Putamen (tissue), 1 donor: Measurements from ENCODE around the gene NCOA6.

Source experiments
- DNase-seq: peaks from one replicate; pipeline ENCODE4 v3.0.0-alpha.2; 2016; ENCODE audit warnings: low spot score

NCOA6 gene

GRCh38 chr20:34825530-34826362 is at the start of gene NCOA6:
NCOA6 (minus strand) TSS chr20:34825651; CDS start chr20:34782355, 43,296 bp downstream.
- peak; percentile 89 for DNase-seq

DNA sequence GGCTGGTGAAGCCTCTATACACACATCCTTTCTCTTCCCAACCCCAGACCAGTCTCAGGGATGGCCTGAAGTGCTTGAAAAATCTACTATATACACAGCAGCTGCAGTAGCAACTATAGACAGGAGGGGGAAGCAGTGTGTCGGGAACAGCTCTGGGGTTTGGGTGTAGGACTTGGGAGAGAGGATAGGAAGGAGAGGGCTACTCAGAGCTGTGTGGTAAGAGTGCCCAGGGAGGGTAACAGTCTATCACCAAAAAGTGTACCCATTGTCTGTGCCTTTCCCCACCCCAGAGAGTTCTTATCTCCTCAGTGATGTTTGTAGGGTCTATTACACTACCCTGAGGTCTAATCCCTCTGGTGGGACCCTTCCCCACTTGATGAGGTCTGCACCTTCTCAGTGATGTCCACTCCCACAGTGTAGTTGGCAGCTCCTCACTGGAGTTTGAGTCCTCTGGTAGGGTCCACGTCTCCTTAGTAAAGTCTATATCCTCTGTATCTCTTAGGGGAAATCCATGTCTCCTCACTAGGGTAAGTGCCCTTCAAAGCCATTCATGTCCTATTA is 48.7 kb upstream of the NCOA6 start:
- DNase-seq, result peak; percentile 86

DNA sequence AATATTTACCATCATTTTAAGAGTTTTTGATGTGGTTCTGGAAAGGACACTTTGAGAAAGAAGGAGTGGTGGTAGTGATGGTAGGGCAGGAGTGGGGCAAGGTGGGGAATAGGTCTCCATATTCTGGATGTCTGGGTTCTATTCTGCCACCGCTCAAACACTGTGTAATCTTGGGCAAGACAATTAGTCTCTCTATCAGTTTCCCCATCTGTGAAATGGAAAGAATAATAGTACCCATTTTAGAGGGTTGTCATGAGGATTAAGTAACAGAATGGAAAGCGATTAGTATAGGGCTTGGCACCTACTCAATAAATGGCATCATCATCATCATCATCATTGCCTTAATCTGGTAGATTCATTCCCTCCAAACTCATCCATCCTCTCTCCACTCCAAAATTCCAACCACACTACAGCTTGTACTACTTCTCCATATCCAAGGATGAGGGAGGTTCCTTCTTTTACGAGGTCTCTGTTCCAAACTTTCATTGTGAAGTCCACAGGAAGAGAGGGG is 48.2 kb upstream of the NCOA6 start:
- no peak for DNase-seq

DNA sequence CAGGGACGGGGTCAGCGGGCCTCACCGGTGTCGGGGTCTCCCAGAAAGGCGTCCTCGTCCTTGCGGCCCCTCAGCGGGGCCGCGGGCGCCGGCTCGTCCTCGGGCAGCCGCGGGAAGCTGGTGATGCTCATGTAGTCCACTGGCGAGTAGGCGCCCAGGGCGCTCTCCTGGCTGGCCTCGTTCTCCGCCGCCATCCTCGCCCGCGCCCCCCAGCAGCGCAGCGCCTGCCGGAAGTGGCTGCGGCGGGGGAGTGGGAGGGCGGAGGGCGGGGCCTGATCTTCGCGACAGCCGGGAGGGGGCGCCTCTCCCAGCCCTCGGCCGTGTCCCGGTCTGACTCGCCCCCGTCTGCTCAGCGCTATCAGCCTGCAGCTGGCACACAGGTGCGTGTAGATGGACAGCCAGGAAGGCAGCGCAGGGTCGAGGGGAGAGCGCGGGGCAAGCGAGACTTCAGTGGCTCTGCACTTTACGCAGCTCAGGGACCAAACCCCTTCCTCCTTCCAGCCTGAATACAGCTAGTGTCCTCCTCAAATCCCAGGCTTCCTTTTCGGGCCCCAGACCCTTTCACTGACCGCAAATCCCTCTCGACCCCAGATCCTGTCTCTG is 47.3 kb upstream of the NCOA6 start, which contains the start of gene GGT7:
Gene GGT7, minus strand, starts transcription at position 235 of the 603 bp plus-strand sequence. Its CDS starts 41 bp downstream, at position 194.
- DNase-seq, result peak; percentile 81

DNA sequence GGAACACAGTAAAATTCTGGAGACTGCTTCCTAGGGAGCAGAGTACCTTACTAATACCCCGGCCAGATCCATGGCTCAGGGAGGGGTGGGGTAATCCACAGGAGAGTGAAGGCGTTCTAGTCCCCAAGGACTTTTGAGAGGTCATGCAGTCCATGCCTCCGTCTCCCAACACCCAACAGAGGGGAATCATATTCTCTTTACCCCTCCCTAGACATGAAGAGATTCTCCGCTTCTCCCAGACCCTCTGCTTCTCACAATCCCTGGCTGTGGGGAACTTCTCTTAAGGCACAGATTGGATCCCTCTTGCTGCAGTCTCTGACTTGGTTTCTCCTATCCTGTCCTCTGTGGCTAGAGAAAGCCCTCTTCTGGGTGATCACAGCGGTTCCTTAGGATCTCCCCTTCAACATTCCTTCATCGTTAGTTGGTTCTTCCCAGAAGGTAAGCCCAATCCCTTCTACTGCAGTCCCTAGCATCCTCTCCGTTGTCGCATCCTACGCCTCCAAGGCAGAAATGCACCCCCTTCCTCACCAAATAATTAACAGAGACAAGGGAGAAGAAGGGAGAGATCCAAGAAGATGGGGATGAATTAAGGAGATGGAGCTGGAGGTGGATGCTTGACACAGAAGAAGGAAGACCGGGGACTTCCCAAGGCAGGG is 46.6 kb upstream of the NCOA6 start:
- DNase-seq, result no peak

- no peak for DNase-seq
These were observed 46.0 kb upstream of the NCOA6 start for GRCh38 chr20:34871320-34871926.

- no peak for DNase-seq
These were observed 38.8 kb upstream of the NCOA6 start for GRCh38 chr20:34864216-34864615.

DNA sequence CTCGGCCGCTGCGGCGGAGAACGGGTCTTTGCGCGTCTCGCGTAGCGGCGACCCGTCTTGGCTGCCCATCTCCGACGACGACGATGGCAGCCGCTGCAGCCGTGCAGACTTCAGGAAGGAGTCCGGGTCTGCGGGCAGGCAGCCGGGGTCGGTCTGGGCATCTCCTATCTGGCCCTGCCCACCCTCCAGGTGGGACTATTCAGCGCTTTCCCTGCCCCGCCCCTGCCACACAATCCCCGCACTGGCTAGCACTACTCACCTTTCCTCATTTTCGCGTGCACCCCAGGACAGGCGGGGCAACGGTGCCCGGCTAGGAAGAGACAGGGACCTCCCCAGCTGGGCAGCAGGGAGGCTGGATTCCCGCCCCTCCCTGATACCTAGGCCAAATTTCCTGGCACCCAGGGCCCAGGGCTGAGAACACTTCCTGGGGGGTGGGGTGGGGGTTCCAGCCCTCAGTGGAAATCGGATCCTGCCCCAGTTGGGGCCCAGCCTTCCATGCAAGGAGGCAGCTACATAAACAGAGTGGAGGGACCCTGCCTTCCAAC is 38.0 kb upstream of the NCOA6 start:
- no peak for DNase-seq

- no peak for DNase-seq
These were observed 37.3 kb upstream of the NCOA6 start for GRCh38 chr20:34862724-34863123.

DNA sequence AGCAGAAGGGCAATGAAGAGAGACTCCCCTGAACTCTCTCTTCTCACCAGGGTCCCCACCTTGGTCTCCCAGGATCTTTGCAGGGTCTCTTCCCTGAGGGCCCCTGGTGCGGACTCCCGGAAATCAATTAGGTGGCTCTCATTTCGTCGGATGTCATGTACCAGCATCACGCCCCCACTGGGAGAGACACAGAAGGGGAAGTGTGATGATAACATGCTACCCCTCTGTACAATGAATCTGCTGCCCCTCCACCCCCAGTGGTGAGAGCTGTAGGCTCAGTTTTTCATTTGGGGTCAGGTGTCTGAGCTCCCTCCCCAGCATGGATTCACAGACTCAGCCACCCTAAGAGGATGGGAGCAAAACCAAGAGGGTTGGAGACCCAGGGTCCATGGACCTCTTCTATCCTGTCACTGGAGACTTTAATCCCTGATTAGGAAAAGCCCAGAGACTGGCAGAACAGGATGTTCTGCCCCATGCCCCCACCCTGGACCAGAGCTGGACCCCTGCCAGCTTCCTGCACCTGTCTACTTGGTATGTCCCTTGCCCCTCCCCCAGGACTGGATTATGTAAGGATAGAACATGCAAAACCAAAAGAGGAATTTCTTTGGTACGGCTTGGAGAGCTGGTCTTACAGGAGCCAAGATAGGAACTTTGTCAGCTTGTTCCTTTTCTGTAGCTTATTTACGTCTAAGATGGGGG is 36.1 kb upstream of the NCOA6 start:
- no peak for DNase-seq

DNA sequence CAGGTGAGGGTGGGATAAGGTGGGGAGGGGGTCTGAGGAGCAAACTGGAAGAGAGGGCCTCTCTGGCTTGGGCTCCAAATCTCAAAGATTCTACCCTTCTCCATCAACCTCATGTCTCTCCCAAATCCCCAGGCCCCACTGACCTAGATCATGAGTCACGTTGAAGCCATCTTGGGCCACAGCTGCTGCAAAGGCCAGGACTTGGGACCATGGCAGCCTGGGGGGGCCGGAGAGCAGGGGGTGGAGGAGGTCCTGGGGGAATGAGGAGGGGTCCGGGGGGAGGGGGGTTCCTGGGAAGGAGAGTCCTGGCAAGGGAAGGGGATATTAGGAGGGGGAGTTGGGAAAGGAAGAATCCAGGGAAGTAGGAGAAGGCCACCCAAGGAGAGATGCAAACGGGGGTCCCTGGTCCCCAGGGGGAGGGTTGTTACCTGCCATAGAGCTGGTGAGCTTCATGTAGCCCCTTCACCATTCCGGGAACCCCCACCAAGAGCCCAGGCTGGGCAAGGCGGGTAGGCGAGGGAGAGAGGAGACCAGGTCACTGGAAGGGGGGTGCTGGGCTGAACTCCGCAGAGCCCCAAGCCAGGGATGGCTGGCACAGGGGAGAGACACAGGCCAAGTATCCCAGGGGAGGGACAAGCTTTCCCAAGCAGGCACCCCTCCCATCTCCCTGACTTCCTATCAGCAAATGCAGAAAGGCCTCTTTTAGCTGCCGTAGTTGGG is 34.5 kb upstream of the NCOA6 start:
- DNase-seq, result no peak

GRCh38 chr20:34859367-34859766 is 33.9 kb upstream of the NCOA6 start:
- no peak for DNase-seq

DNA sequence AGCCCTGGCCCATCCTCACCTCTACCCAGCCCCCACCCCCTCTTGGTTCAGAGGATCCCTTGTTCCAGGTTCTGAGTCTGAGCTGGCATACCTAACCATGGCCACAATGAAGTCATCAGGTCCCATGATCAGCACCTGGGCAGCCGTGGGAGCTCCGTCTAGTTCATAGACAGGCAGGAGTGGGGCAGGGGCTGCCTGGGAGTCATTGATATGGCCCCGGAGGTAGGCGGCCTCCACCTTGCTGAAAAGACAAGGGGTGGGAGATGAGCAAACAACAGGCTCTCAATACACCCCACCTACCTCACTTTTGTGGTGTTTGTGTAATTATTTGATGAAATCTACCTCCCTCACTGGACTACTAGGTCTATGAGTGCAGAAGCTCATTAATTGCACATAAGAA is 26.8 kb upstream of the NCOA6 start:
- no peak for DNase-seq

DNA sequence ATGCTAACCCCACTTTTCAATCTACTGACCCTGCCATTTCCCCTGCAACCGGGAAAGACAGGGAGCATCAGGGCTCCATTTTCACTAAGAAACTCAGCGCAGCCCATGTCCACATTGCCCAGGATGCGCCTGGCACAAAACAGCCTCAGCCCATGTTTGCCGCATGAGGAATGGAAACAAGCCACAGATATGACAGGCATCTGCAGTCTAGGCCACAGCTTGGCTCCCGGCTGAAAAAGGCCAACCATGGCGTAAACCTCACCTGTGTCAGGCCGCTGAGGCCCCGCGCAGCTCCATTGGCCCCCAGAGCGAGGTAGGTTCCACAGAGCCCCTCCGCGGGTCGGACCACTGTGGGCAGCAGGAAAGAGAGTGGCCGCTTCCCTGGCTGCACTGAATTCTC is 25.5 kb upstream of the NCOA6 start:
- no peak for DNase-seq

DNA sequence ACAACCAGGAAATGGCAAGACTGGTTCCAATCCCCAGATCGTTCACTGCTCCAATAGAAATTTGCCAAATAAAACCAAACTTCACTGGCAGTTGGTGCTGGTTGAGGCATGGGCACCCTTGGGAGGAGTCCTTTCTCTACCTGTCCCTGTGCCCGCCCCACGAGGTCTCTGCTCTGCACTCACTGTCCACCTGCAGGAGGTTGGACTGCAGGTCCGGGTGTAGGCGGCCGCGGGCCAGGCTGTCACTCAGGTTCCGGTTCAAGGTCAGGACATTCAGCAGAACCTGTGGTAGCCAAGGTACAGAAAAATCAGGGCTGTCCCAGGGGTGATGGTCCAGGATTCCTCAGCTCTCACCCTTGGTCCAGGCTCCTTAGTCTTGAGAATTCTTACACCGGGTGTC is 24.3 kb upstream of the NCOA6 start:
- DNase-seq, result no peak

GRCh38 chr20:34848597-34848996 is 23.1 kb upstream of the NCOA6 start:
- DNase-seq, result no peak

GRCh38 chr20:34843421-34843820 is 18.0 kb upstream of the NCOA6 start:
- DNase-seq, result no peak

- no peak for DNase-seq
These were observed 16.7 kb upstream of the NCOA6 start for GRCh38 chr20:34842143-34842542.

- no peak for DNase-seq
These were observed 9.0 kb upstream of the NCOA6 start for GRCh38 chr20:34834459-34834893.

DNA sequence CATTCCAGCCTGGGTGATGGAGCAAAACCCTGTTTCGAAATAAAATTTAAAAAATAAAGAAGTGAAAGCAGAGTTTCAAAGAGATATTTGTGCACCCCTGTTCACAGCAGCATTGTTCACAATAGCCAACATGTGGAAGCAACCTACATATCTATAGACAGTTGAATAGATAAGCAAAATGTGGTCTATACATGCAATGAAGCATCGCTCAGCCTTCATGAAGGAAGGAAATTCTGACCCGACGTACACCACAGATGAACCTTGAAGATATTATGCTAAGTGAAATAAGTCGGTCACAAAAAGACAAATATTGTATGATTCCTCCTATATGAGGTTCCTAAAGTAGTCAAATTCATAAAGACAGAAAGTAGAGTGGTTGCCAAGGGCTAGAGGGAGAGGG is 6.5 kb upstream of the NCOA6 start:
- no peak for DNase-seq
